AG04450 (cell line): ENCODE measurements around the gene PPP2R2C. TPM values are rescaled to one million over a fixed set of nuclear protein-coding genes. Genes with fewer than 3 reads are reported as not detected.

Experiments
- CTCF ChIA-PET: fragments of 300-600, 350-600 bp; formaldehyde crosslinking; extraction: SDS; loops from one replicate; lab custom pipeline; 2022; ENCODE audit warnings: antibody characterized with exemption, inconsistent platforms; lab: Charles Lee
- POLR2A ChIA-PET: fragments of 350-600 bp; formaldehyde crosslinking; extraction: SDS; loops from one replicate; lab custom pipeline; 2021; ENCODE audit warnings: antibody characterized with exemption, inconsistent platforms; lab: Yijun Ruan, JAX
- DNase-seq: peaks from one replicate; pipeline ENCODE4 v3.0.0-alpha.2; 2011; ENCODE audit warnings: low read depth, low spot score
- H3K27ac ChIP-seq: one replicate; pipeline ENCODE4 v1.5.1; 2012; ENCODE audit warnings: low read depth, low read length, control low read depth
- H3K27me3 ChIP-seq: one replicate; pipeline ENCODE4 v1.6.0; 2012; ENCODE audit warnings: low read length; ENCODE audit not compliant: control insufficient read depth, insufficient read depth
- H3K4me3 ChIP-seq: 2 replicates; pipeline ENCODE4 v1.5.1; 2011; ENCODE audit warnings: mild to moderate bottlenecking, low read depth, low read length, control low read depth
- H3K9me3 ChIP-seq: 2 replicates; pipeline ENCODE4 v1.5.1; 2012; ENCODE audit warnings: low read length; ENCODE audit not compliant: control insufficient read depth, insufficient read depth
- polyA plus RNA-seq: library from polyadenylated mRNA; depleted of rRNA; stranded (reverse); fragments of >200 nt; gene quantifications from 2 replicates; pipeline ENCODE4 v1.2.3, GENCODE V29; 2011
- TF ChIP-seq, protein P1 (sequence below): IDR thresholded peaks from 2 replicates; pipeline ENCODE4 v1.5.1; 2011; ENCODE audit warnings: low read depth, low read length, control low read depth, inconsistent platforms

PPP2R2C gene
- polyA plus RNA-seq, 1 experiment, result 0.07 TPM

DNA sequence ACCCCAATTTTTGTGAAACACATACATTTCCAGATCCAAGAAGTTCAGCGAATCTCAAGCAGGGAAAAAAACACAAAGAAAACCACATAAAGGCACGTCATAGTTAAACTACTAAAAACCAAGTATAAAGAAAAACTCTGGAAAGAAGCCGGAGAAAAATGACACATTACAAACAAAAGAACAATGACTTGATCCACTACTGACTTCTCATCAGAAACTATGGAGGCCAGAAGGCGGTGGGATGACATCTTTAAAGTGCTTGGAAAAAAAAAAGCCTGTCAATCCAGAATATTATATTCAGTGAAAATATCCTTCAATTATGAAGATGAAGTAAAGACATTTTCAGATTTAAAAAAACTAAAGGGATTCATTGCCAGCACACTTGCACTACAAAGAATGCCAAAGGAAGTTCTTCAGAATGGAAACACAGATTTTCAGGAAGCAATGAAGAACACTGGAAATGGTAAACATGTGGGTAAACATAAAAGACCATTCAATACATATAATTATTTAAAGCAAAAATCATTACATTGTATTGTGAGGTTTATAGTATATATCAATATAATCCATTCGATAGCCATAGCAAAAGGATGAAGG lies 32.6 kb upstream of the PPP2R2C start:
- TF ChIP-seq, protein P1, sequence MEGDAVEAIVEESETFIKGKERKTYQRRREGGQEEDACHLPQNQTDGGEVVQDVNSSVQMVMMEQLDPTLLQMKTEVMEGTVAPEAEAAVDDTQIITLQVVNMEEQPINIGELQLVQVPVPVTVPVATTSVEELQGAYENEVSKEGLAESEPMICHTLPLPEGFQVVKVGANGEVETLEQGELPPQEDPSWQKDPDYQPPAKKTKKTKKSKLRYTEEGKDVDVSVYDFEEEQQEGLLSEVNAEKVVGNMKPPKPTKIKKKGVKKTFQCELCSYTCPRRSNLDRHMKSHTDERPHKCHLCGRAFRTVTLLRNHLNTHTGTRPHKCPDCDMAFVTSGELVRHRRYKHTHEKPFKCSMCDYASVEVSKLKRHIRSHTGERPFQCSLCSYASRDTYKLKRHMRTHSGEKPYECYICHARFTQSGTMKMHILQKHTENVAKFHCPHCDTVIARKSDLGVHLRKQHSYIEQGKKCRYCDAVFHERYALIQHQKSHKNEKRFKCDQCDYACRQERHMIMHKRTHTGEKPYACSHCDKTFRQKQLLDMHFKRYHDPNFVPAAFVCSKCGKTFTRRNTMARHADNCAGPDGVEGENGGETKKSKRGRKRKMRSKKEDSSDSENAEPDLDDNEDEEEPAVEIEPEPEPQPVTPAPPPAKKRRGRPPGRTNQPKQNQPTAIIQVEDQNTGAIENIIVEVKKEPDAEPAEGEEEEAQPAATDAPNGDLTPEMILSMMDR, result no peak
- Histone ChIP-seq H3K9me3 (peaks cover 7% of the 10 kb centered on the region), H3K27me3 (no peaks in the 10 kb centered on the region), H3K27ac (no peak overlapping the region), H3K4me3 (no peak overlapping the region)
- ChIA-PET POLR2A (no interaction called here), CTCF (interaction anchor here (1.0 kb wide), 1 partner anchor 173 kb away, joined by 3 read pairs; no protein-coding TSS in a partner anchor)
- DNase-seq, result no peak

DNA sequence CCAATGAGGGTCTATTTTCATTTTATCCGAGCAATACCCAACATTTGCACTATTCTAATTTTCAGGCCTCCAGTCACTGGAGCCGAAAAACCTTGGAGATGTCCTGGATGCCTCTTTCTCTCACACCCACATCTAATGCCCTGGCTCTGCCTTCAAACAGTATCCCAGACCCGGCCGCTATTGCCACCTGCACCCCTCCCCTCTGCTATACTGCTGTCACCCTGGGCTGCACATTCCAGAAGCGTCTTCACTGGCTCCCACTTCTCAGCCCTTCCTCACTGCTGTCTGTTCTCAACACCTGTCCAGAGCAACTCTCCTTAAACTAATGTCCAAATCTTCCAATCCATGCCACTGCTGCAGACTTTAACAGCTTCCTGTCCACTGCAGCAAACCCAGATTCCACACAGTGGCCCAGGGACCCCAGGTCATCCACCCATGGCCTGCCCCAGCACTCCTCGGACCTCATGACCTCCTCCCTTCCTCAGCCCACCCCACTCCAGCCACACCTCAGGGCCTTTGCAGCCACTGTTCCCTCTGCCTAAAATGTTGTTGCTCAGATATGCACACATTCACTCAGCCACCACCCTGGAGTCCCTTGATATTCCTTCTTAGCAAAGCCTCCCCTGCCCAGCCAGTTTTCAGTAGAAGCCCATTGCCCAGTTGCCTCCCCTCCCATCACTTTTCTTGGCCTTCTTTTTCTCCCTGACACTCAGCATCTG lies 30.5 kb upstream of the PPP2R2C start:
- peaks cover 7% of the 10 kb centered on the region for H3K9me3 ChIP-seq
- TF ChIP-seq, protein P1, result no peak
- no peak overlapping the region for H3K27ac ChIP-seq
- POLR2A ChIA-PET, result no interaction called here
- DNase-seq, result no peak
- H3K27me3 ChIP-seq, result no peaks in the 10 kb centered on the region
- CTCF ChIA-PET, result no interaction called here
- H3K4me3 ChIP-seq, result no peak overlapping the region

DNA sequence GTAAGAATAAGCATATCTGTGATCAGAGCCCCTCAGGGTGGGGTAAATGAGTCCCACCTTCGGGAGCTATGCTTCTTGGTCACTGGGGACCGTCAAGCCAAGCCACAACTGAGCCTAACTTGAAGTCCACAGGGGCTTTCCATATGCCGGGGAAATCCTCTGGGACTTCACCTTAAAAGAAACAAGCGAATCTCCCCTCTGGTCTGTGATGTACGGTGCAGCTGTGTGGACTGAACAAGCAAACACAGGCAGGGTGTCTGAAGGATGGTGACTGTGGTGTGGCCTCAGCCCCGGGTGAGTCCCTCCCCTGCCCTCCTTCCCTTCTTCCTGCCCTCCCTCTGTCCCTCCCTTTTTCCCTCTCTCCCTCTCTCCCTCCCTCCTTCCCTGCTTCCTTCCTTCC lies 29.7 kb upstream of the PPP2R2C start:
- ChIA-PET CTCF (no interaction called here), POLR2A (no interaction called here)
- TF ChIP-seq, protein P1, result no peak
- no peak for DNase-seq
- Histone ChIP-seq H3K9me3 (peaks cover 3% of the 10 kb centered on the region), H3K27me3 (no peaks in the 10 kb centered on the region), H3K27ac (no peak overlapping the region), H3K4me3 (no peak overlapping the region)

DNA sequence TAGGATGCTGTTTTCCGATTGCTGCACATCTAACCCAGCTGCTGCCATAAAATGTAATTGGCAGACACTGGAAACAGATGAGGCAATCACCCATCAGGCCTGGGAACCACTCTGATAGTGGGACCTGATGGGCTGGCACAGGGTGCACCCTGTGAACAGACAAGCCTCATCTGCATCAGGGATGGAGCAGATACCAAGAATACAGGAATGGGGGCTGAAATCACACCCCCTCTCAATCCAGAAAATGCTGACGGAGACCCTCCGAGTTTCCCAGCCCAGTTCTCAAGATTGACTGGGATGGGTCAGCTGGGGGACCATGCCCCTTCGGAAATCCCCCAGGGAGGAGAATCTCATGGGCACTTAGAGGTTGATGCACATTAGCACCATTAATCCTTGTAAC lies 28.8 kb upstream of the PPP2R2C start:
- CTCF ChIA-PET, result no interaction called here
- DNase-seq, result no peak
- no peaks in the 10 kb centered on the region for H3K27me3 ChIP-seq
- POLR2A ChIA-PET, result no interaction called here
- TF ChIP-seq, protein P1, result no peak
- no peak overlapping the region for H3K4me3 ChIP-seq
- no peaks in the 10 kb centered on the region; the same call in 1 of the 2 replicates for H3K9me3 ChIP-seq
- H3K27ac ChIP-seq, result no peak overlapping the region

DNA sequence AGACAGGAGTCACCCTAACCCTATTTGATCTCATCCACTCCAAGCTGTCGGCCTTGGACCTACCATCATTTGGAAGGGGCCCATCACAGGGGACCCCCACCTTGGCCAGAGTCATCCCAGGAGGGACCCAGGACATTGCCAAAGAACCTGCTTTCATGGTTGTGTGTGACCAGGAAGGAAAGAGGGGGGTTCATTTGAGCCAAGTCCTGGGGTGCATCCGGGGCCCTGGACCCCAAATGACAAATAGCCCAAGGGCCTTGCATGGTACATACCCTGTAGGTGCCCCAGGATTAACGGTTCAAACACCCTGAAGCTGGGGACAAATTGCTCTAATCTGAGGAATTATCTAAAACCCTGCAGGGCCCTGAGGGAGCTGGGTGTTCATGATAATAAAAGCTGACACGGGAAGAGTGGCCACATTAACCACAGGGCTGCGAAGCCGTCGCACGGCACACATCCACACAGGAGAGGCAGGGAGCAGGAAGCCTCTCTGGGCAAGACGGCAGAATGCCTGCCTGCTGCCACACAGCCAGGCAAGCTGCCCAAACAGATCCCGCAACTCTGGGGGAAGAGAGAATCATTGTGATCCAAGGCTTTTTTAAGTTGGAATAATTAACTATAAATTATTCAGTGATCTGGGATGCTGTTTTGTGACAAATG lies 28.2 kb upstream of the PPP2R2C start:
- no peaks in the 10 kb centered on the region for H3K27me3 ChIP-seq
- H3K4me3 ChIP-seq, result no peak overlapping the region
- ChIA-PET POLR2A (no interaction called here), CTCF (no interaction called here)
- no peaks in the 10 kb centered on the region; the same call in 1 of the 2 replicates for H3K9me3 ChIP-seq
- no peak for DNase-seq
- TF ChIP-seq, protein P1, result no peak
- no peak overlapping the region for H3K27ac ChIP-seq
